OCI-LY7 (cell line): Measurements from ENCODE around the gene DCC.

ENCODE experiments used
- EZH2phosphoT487 ChIP-seq: fragments of 200-600 bp; sonication (generic); IDR thresholded peaks from 2 replicates; pipeline ENCODE4 v1.6.1; 2018; ENCODE audit warnings: low read depth, borderline replicate concordance, mild to moderate bottlenecking, mixed run types, antibody characterized with exemption, low read length, moderate library complexity, mixed read lengths
- TF ChIP-seq, protein P1 (sequence below): fragments of 200-600 bp; sonication (generic); conservative IDR thresholded peaks from 2 replicates; pipeline ENCODE4 v1.5.1; 2014; ENCODE audit warnings: mild to moderate bottlenecking, antibody characterized with exemption, low read length, moderate library complexity, mixed read lengths

DNA sequence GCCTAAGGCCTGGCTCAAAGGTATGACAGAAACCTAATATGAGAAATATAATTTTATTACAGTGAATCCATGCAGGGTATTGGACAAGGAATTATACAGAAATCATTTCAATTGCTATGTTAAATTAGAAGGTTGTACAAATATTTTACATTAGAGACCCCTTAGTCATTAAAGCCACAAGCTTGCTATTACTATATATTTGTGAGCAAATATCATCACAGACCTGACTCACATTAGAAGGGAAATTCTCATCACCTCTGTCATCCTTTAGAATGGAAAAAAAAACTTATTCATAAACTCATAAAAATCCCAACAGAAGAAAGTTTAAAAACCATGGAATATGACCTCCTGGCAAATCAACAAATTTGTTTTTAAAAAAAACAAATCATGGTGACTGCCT is 277.9 kb downstream of the DCC start:
- TF ChIP-seq, protein P1, sequence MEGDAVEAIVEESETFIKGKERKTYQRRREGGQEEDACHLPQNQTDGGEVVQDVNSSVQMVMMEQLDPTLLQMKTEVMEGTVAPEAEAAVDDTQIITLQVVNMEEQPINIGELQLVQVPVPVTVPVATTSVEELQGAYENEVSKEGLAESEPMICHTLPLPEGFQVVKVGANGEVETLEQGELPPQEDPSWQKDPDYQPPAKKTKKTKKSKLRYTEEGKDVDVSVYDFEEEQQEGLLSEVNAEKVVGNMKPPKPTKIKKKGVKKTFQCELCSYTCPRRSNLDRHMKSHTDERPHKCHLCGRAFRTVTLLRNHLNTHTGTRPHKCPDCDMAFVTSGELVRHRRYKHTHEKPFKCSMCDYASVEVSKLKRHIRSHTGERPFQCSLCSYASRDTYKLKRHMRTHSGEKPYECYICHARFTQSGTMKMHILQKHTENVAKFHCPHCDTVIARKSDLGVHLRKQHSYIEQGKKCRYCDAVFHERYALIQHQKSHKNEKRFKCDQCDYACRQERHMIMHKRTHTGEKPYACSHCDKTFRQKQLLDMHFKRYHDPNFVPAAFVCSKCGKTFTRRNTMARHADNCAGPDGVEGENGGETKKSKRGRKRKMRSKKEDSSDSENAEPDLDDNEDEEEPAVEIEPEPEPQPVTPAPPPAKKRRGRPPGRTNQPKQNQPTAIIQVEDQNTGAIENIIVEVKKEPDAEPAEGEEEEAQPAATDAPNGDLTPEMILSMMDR, result no peak
- no peak for TF ChIP-seq EZH2phosphoT487
